Neutrophil (primary cell): ENCODE measurements around the gene TMEM54.

Experiments used
- H3K27ac ChIP-seq: fragments of 200-600 bp; sonication (generic); 2 replicates; pipeline ENCODE4 v1.5.1; 2016; ENCODE audit warnings: mild to moderate bottlenecking, moderate library complexity
- H3K27me3 ChIP-seq: fragments of 200-600 bp; sonication (generic); 2 replicates; pipeline ENCODE4 v1.6.0; 2016; ENCODE audit warnings: mild to moderate bottlenecking
- H3K36me3 ChIP-seq: fragments of 200-600 bp; sonication (generic); 2 replicates; pipeline ENCODE4 v1.5.1; 2017
- H3K4me1 ChIP-seq, 2 experiments: fragments of 200-600 bp in 1 of 2; sonication (generic) in 1 of 2; 1 replicate in 1 of 2; 2 replicates in 1 of 2; pipeline versions ENCODE4 v1.5.1 to v1.6.1; 2013 to 2016; ENCODE audit warnings: low read depth in 1 of 2, low read length in 1 of 2, mild to moderate bottlenecking in 1 of 2, moderate library complexity in 1 of 2; ENCODE audit not compliant: control insufficient read depth in 1 of 2, insufficient read depth in 1 of 2
- H3K4me3 ChIP-seq, 2 experiments: fragments of 200-600 bp in 1 of 2; sonication (generic) in 1 of 2; 1 replicate in 1 of 2; 2 replicates in 1 of 2; pipeline ENCODE4 v1.5.1; 2013 to 2016; ENCODE audit warnings: low read depth in 1 of 2, low read length in 1 of 2, mild to moderate bottlenecking in 1 of 2, moderate library complexity in 1 of 2
- H3K9me3 ChIP-seq: fragments of 200-600 bp; sonication (generic); 2 replicates; pipeline ENCODE4 v1.5.1; 2016
- CTCF ChIP-seq: fragments of 200-600 bp; sonication (generic); IDR thresholded peaks from 2 replicates; pipeline ENCODE4 v1.5.1; 2016; ENCODE audit warnings: antibody characterized with exemption

Gene TMEM54

GRCh38 chr1:32900956-32901822, at the start of gene TMEM54:
TMEM54 (minus strand) TSS chr1:32901389; CDS start chr1:32901238, 151 bp downstream.
- no peak for TF ChIP-seq CTCF
- H3K4me3 ChIP-seq: no peak within 1 kb of the TSS
- no peaks in the 10 kb centered on the region for H3K9me3 ChIP-seq
- no peaks in the 10 kb centered on the region for H3K4me1 ChIP-seq
- peaks cover 100% of the 10 kb centered on the region for H3K27me3 ChIP-seq
- no peaks in the 10 kb centered on the region for H3K36me3 ChIP-seq
- no peak within 1 kb of the TSS for H3K27ac ChIP-seq

GRCh38 chr1:32949519-32949918, 48.3 kb upstream of the TMEM54 start:
- no peaks in the 10 kb centered on the region for H3K9me3 ChIP-seq
- peaks cover 0 to 10% of the 10 kb centered on the region in 2 experiments for H3K4me1 ChIP-seq
- no peak overlapping the region for H3K4me3 ChIP-seq
- peaks cover 68% of the 10 kb centered on the region for H3K36me3 ChIP-seq
- H3K27ac ChIP-seq: no peak overlapping the region
- TF ChIP-seq CTCF: no peak
- H3K27me3 ChIP-seq: no peaks in the 10 kb centered on the region

- Histone ChIP-seq H3K4me1 (peaks cover 0 to 10% of the 10 kb centered on the region in 2 experiments), H3K9me3 (no peaks in the 10 kb centered on the region), H3K27me3 (no peaks in the 10 kb centered on the region), H3K27ac (peak overlapping the region; percentile 10), H3K4me3 (no peak overlapping the region), H3K36me3 (peaks cover 70% of the 10 kb centered on the region)
- TF ChIP-seq CTCF: no peak
Measured at GRCh38 chr1:32948905-32949304, 47.7 kb upstream of the TMEM54 start.

- H3K9me3 ChIP-seq: no peaks in the 10 kb centered on the region
- no peak overlapping the region for H3K4me3 ChIP-seq
- peaks cover 0 to 10% of the 10 kb centered on the region in 2 experiments for H3K4me1 ChIP-seq
- no peaks in the 10 kb centered on the region for H3K27me3 ChIP-seq
- peak overlapping the region; percentile 10 for H3K27ac ChIP-seq
- no peak for TF ChIP-seq CTCF
- H3K36me3 ChIP-seq: peaks cover 76% of the 10 kb centered on the region
Measured at GRCh38 chr1:32948390-32948722, 47.2 kb upstream of the TMEM54 start.

- no peak for TF ChIP-seq CTCF
- Histone ChIP-seq H3K4me1 (peaks cover 0 to 10% of the 10 kb centered on the region in 2 experiments), H3K36me3 (peaks cover 81% of the 10 kb centered on the region), H3K27me3 (no peaks in the 10 kb centered on the region), H3K4me3 (no peak overlapping the region), H3K27ac (no peak overlapping the region), H3K9me3 (no peaks in the 10 kb centered on the region)
Measured at GRCh38 chr1:32947669-32948389, 46.6 kb upstream of the TMEM54 start.
